ENCODE data around the gene ADCY7.

DNA sequence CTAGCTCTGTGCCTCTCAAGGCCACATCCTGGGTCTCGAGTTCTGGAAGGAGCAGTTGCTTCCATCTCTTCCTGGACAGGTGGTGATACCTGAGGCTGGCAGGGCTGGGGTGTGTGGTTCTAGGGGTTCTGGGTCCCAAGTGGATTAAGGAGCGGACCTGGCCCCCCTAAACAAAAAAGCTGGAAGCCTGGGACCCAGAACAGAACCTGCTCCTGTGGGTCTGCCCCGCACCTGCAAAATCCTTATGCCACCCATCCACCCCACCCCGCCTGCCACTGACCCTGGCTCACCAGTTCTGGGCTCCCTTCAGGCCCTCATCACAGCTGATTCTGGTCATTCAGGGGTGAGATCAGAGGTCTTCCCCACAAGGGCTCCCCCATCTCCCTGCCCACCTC lies 44.8 kb downstream of the ADCY7 start:
- TF ChIP-seq, protein P1, sequence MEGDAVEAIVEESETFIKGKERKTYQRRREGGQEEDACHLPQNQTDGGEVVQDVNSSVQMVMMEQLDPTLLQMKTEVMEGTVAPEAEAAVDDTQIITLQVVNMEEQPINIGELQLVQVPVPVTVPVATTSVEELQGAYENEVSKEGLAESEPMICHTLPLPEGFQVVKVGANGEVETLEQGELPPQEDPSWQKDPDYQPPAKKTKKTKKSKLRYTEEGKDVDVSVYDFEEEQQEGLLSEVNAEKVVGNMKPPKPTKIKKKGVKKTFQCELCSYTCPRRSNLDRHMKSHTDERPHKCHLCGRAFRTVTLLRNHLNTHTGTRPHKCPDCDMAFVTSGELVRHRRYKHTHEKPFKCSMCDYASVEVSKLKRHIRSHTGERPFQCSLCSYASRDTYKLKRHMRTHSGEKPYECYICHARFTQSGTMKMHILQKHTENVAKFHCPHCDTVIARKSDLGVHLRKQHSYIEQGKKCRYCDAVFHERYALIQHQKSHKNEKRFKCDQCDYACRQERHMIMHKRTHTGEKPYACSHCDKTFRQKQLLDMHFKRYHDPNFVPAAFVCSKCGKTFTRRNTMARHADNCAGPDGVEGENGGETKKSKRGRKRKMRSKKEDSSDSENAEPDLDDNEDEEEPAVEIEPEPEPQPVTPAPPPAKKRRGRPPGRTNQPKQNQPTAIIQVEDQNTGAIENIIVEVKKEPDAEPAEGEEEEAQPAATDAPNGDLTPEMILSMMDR (IDR thresholded peaks at IDR 0.05): no peak
- no peak for TF ChIP-seq POLR2A (IDR thresholded peaks at IDR 0.05)
